Subcutaneous adipose tissue (tissue), 4 donors: Measurements from ENCODE around the gene CENPF. TPM values are rescaled to one million over a fixed set of nuclear protein-coding genes. Genes with fewer than 3 reads are reported as not detected.

ENCODE experiments used
- CTCF ChIP-seq: fragments of 450-650 bp; IDR thresholded peaks from one replicate; pipeline ENCODE4 v1.5.1; 2016; ENCODE audit warnings: low read depth, mild to moderate bottlenecking, control low read depth, antibody characterized with exemption, moderate library complexity
- total RNA-seq, 4 donors: library from RNA; depleted of rRNA; stranded (reverse); fragments of >200 nt; gene quantifications; one replicate each; pipeline ENCODE4 v1.1.0, GENCODE V29; 2016

CENPF gene
- total RNA-seq, 4 donors from 2014 or later, result 1.7 to 5.1 (median 3.1) TPM

DNA sequence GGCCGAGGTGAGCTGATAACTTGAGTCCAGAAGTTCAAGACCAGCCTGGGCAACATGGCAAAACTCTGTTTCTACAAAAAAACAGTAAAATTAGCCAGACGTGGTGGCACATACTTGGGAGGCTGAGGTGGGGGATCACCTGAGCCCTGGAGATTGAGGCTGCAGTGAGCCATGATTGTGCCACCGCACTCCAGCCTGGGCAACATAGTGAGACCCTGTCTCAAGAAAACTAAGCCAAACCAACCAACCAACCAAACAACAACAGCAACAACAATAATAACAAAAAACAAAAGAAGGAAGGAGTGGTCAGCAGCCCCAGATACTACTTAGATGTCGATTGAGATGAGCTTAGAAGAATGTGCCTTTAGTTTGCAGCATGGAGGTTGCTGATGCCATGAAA, 47.7 kb downstream of the CENPF start:
- no peak for TF ChIP-seq CTCF

- TF ChIP-seq CTCF, result no peak
Measured at GRCh38 chr1:214657299-214657698, 54.3 kb downstream of the CENPF start.

DNA sequence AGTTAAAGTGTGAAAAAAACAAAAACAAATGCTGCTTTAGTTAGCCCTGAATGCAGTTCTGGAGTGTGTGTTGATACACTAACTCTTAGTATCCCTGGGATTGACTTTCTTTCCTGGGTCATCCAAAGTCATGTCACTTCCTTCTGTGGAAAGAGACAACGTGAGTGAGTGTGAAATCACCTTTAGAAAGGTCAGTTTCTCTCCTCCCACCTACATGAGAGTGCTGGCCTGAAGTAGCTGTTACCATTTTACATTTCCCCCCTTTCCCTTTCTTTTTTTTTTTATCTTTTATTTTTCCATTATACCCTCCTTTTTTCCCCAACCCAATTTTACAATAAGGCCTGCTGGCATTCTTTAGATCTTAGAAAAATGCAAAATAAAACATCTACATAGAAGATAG, 55.2 kb downstream of the CENPF start:
- TF ChIP-seq CTCF, result no peak

- no peak for TF ChIP-seq CTCF
Measured at GRCh38 chr1:214658785-214659184, 55.8 kb downstream of the CENPF start.

DNA sequence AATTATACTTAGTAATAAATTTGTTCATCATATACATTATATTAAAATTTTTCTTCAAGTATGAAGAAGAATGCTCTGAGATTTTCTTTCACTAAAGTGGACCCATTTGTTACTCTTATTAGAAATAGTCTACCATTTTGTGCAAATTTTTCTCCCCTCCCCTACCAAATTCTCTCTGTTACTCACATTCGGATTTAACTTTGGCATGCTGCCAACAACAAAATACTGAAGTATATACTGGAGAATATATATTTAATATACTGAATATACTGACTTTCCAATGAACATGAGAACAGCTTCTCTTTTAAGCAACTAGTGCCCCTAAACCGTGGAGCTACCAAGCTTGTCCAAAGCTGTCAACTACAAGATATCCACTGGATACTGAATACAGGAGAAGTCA, 57.2 kb downstream of the CENPF start:
- TF ChIP-seq CTCF, result no peak

DNA sequence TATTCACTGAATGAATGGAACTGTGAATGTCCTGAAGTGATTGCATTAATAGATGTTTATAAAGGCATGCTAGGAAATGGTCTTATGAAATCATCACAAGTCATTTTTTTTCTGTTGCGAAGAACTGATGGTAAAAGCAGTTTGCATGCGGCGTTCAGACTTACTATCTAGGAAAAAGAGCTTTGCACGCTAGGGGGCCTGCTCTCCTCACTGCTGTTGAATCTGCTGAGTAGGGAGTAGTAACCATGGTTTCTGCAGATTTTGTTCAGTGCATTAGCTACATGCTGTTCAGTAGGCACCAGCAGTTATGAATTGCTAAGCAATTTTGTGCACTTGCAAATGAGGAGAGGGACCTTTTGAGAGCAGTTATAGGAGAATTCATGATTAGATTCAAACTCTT, 57.9 kb downstream of the CENPF start:
- no peak for TF ChIP-seq CTCF

GRCh38 chr1:214662223-214662785, 59.3 kb downstream of the CENPF start:
- no peak for TF ChIP-seq CTCF
